Adrenal gland (tissue), 5 donors: ENCODE measurements around the gene CCDC74B.

ENCODE experiments used
- CTCF ChIP-seq, 6 experiments: fragments of 450-650 bp in 4 of 6; fragments of 200-600 bp in 2 of 6; sonication (generic) in 1 of 6; IDR thresholded peaks; 1 replicate in 5 of 6; 2 replicates in 1 of 6; pipeline versions ENCODE4 v1.5.1 to v1.8.0; 2016 to 2021; ENCODE audit warnings: antibody characterized with exemption in 6 of 6, mild to moderate bottlenecking in 2 of 6, moderate library complexity in 1 of 6
- POLR2A ChIP-seq, 2 donors: fragments of 450-650 bp; IDR thresholded peaks; one replicate each; pipeline ENCODE4 v1.6.1; 2017; ENCODE audit warnings: antibody characterized with exemption in 2 of 2, mild to moderate bottlenecking in 2 of 2, moderate library complexity in 1 of 2
- donor health status: DM: no; HTN: no; CAD: no.

GRCh38 chr2:130165293-130166016, 20.5 kb upstream of the CCDC74B start:
- TF ChIP-seq POLR2A (IDR thresholded peaks at IDR 0.05) (no peak), CTCF (IDR thresholded peaks at IDR 0.05) (no peak)
